Vagina (tissue), 2 donors: ENCODE results near the gene C13orf46. TPM values are rescaled to one million over a fixed set of nuclear protein-coding genes. Genes with fewer than 3 reads are reported as not detected.

Source experiments
- DNase-seq, 2 donors: peaks; one replicate each; pipeline ENCODE4 v3.0.0-alpha.2; 2017; ENCODE audit errors: extremely low spot score in 2 of 2
- H3K27ac ChIP-seq: fragments of 200-600 bp; sonication (generic); one replicate; pipeline ENCODE4 v1.5.1; 2019
- H3K27me3 ChIP-seq: fragments of 200-600 bp; sonication (generic); one replicate; pipeline ENCODE4 v1.5.1; 2019
- H3K36me3 ChIP-seq, 2 donors: fragments of 200-600 bp; sonication (generic); one replicate each; pipeline ENCODE4 v1.5.1; 2017 to 2019
- H3K4me1 ChIP-seq: fragments of 200-600 bp; sonication (generic); one replicate; pipeline ENCODE4 v1.5.1; 2019
- H3K4me3 ChIP-seq, 2 donors: fragments of 200-600 bp; sonication (generic); 1 replicate in 1 of 2; 2 replicates in 1 of 2; pipeline ENCODE4 v1.5.1; 2016 to 2019
- H3K9me3 ChIP-seq: fragments of 200-600 bp; sonication (generic); one replicate; pipeline ENCODE4 v1.5.1; 2019
- POLR2A ChIP-seq, 2 donors: fragments of 450-650 bp; IDR thresholded peaks; one replicate each; pipeline ENCODE4 v1.6.1; 2017; ENCODE audit warnings: antibody characterized with exemption in 2 of 2, mild to moderate bottlenecking in 2 of 2, moderate library complexity in 2 of 2
- POLR2AphosphoS5 ChIP-seq, 2 donors: sonication (generic); formaldehyde crosslinking; IDR thresholded peaks; one replicate each; pipeline ENCODE4 v1.9.0; 2017; ENCODE audit warnings: antibody characterized with exemption in 2 of 2, mild to moderate bottlenecking in 2 of 2, low read depth in 1 of 2; ENCODE audit not compliant: insufficient read depth in 1 of 2
- intact Hi-C: fragments of 100-400 bp; cut with DNase I; formaldehyde crosslinking; loops from one replicate; pipeline ENCODE4 v1.15.1; 2023
- total RNA-seq: library from RNA; depleted of rRNA; stranded (reverse); fragments of >200 nt; gene quantifications from one replicate; pipeline ENCODE4 v1.2.3, GENCODE V29; 2016
- TF ChIP-seq, protein P1 (sequence below), 3 experiments: fragments of 450-650 bp in 2 of 3; fragments of 200-600 bp in 1 of 3; sonication (generic) in 1 of 3; IDR thresholded peaks; one replicate each; pipeline ENCODE4 v1.5.1; 2017 to 2019; ENCODE audit warnings: antibody characterized with exemption in 3 of 3, mild to moderate bottlenecking in 2 of 3, moderate library complexity in 2 of 3

Gene C13orf46
- total RNA-seq, 1 donor from 2014 or later: not detected

DNA sequence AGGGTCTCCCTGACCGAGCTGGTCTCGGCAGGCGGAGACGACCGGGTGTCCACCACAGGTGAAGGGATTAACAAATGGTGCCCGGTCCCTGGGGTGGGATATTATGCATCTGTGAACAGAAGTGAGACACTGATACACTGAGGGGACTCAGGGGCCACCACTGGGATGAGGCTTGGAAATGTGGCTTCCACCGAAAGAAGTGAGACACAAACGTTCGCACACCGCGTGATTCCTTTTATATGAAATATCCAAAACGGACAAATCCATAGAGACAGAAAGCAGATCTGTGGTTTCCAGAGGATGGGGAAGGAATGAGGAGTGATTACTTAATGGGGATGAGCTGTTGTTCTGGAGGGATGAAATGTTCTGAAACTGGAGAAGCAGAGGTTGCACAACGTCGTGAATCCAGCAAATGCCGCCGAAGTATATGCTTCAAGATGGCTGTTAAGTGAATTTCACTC, 47.5 kb downstream of the C13orf46 start:
- Histone ChIP-seq H3K4me1 (peaks cover 38% of the 10 kb centered on the region), H3K27me3 (no peaks in the 10 kb centered on the region), H3K9me3 (no peaks in the 10 kb centered on the region), H3K27ac (peak overlapping the region; percentile 77), H3K36me3 (no peaks in the 10 kb centered on the region), H3K4me3 (no peak overlapping the region)
- no peak for TF ChIP-seq POLR2AphosphoS5 (IDR thresholded peaks at IDR 0.05; ENCODE audit: insufficient read depth in 1 of 2, low read depth in 1 of 2)
- no peak for TF ChIP-seq POLR2A (IDR thresholded peaks at IDR 0.05)
- TF ChIP-seq, protein P1, sequence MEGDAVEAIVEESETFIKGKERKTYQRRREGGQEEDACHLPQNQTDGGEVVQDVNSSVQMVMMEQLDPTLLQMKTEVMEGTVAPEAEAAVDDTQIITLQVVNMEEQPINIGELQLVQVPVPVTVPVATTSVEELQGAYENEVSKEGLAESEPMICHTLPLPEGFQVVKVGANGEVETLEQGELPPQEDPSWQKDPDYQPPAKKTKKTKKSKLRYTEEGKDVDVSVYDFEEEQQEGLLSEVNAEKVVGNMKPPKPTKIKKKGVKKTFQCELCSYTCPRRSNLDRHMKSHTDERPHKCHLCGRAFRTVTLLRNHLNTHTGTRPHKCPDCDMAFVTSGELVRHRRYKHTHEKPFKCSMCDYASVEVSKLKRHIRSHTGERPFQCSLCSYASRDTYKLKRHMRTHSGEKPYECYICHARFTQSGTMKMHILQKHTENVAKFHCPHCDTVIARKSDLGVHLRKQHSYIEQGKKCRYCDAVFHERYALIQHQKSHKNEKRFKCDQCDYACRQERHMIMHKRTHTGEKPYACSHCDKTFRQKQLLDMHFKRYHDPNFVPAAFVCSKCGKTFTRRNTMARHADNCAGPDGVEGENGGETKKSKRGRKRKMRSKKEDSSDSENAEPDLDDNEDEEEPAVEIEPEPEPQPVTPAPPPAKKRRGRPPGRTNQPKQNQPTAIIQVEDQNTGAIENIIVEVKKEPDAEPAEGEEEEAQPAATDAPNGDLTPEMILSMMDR (IDR thresholded peaks at IDR 0.05): no peak
- DNase-seq: peak in 1 of 2 donors; percentile 89
- intact Hi-C loops: loop anchor here (5.0 to 10.0 kb wide), 2 partner anchors 62 to 104 kb away; partner anchors contain the start of gene GAS6

DNA sequence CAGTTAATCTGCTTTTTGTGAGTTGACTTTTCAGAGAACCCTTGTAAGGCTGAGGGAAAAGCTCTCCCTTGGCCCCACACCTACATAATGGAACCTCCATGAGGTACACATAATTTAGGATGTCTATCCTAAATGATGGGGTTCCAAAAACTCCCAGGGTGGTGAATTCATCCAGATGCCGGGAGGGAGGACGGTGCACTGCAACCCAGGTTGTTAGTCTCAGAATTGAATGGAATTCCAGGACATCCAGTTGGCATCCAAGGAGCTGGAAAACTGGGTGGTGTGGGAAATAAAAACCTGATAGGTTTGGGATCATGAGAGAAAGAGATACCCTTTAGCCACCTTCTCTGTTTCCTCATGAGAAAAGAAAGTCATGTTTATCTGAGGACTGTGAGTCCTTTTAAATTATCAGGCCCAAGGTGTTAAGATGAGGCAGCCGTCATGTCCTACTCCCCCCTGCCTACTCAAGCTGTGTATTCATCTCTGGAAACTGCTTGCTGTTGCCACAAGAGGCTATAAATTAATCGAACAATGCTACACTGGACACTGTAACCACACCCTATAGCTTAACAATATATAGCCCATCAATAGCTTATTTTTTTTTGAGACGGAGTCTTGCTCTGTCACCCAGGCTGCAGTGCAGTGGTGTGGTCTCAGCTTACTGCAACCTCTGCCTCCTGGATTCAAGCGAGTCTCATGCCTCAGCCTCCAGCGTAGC, 49.5 kb downstream of the C13orf46 start:
- TF ChIP-seq POLR2AphosphoS5 (IDR thresholded peaks at IDR 0.05; ENCODE audit: insufficient read depth in 1 of 2, low read depth in 1 of 2): no peak
- no peak for TF ChIP-seq POLR2A (IDR thresholded peaks at IDR 0.05)
- TF ChIP-seq, protein P1 (IDR thresholded peaks at IDR 0.05): no peak
- H3K27ac ChIP-seq: no peak overlapping the region
- no peaks in the 10 kb centered on the region for H3K36me3 ChIP-seq
- H3K4me1 ChIP-seq: peaks cover 27% of the 10 kb centered on the region
- intact Hi-C loops: loop anchor here (10.0 kb wide), 1 partner anchor 60 kb away; the partner anchor contains the start of gene GAS6
- H3K27me3 ChIP-seq: no peaks in the 10 kb centered on the region
- no peak overlapping the region for H3K4me3 ChIP-seq
- no peaks in the 10 kb centered on the region for H3K9me3 ChIP-seq
- peak; percentile 22 to 56 for DNase-seq

DNA sequence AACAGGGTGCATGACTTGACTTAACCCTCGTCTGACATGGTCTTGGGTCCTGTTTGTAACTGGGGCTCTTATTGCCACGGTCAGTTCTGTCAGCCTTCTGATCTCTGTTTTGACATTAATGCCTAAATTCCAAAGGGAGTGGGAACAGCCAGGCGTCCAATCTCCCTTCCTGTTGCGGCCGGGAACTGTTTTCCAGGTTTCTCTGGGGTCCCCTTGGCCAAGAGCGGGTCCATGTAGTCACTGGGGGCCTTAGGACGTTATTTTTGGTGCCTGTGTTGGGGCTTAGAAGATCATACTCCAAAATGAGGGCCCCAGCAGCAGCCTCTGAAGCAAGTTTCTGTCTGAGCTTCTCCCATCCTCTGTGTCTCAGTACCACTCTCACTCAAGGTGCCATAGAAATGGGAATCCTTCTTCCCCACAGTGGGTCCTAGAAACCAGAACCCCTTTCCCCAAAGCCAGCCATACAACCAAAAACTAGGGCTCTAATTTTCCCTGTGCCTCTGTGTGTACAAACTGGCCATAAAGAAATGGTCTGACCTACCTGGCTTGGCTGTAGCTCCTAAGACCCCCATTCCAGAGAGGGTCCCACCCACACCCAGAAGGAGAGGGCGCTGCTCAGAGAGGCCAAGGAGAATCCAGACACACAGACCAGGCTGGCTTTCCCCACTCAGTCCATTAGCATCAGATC, 50.4 kb downstream of the C13orf46 start:
- intact Hi-C loops: loop anchor here (10.0 kb wide), 1 partner anchor 59 kb away; the partner anchor contains the start of gene GAS6
- no peaks in the 10 kb centered on the region for H3K27me3 ChIP-seq
- peaks cover 23% of the 10 kb centered on the region for H3K4me1 ChIP-seq
- H3K36me3 ChIP-seq: no peaks in the 10 kb centered on the region
- peak; percentile 72 to 76 for DNase-seq
- TF ChIP-seq POLR2AphosphoS5 (IDR thresholded peaks at IDR 0.05; ENCODE audit: insufficient read depth in 1 of 2, low read depth in 1 of 2): no peak
- no peak for TF ChIP-seq POLR2A (IDR thresholded peaks at IDR 0.05)
- TF ChIP-seq, protein P1 (IDR thresholded peaks at IDR 0.05): no peak
- H3K27ac ChIP-seq: no peak overlapping the region
- no peaks in the 10 kb centered on the region for H3K9me3 ChIP-seq
- H3K4me3 ChIP-seq: no peak overlapping the region

DNA sequence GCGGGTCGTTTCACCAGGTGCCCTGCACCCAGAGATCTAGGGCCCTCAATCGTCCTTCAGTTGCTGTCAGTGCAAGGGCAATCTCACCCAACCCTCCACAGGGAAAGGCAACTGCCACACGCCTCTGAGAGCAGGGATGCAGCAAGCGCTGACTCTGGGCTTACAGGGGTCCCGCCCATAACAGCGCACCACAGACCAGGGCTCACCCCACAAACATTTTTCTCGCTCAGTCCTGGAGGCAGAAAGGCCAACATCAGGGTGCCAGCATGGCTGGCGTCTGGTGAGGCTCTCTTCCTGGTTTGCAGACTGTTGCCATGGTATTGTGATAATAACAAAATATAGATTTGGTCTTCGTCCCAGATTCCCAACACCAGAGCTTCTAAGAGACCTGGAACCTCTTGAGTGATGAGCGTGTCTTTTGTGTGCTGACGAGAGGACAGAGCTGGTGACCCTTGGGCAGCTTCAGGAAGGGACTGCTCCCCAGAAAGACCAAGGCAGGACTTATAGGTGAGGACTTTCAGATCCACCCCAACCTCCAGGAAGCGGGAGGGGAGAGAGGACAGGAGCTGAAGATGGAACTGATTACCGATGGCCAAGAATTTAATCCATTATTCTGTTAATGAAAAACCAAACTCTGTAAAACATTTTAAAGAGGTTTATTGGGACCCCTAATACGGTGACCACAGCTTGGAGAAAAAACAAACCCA, 51.3 kb downstream of the C13orf46 start:
- intact Hi-C loops: loop anchor here (10.0 kb wide), 1 partner anchor 58 kb away; the partner anchor contains the start of gene GAS6

More for the DNA sequence above, 51.3 kb downstream of the C13orf46 start:
- TF ChIP-seq, protein P1 (IDR thresholded peaks at IDR 0.05): no peak
- TF ChIP-seq POLR2A (IDR thresholded peaks at IDR 0.05): no peak
- TF ChIP-seq POLR2AphosphoS5 (IDR thresholded peaks at IDR 0.05; ENCODE audit: insufficient read depth in 1 of 2, low read depth in 1 of 2): no peak
- peak; percentile 61 to 79 for DNase-seq
- no peak overlapping the region for H3K27ac ChIP-seq
- H3K27me3 ChIP-seq: no peaks in the 10 kb centered on the region
- no peak overlapping the region for H3K4me3 ChIP-seq
- H3K36me3 ChIP-seq: no peaks in the 10 kb centered on the region
- no peaks in the 10 kb centered on the region for H3K9me3 ChIP-seq
- H3K4me1 ChIP-seq: peaks cover 16% of the 10 kb centered on the region
